Keratinocyte (primary cell): Measurements from ENCODE around the gene C1QTNF3.

Experiments used
- CTCF ChIP-seq, 3 experiments: IDR thresholded peaks in 1 of 3; conservative IDR thresholded peaks in 1 of 3; optimal IDR thresholded peaks in 1 of 3; 2 replicates in 2 of 3; 3 replicates in 1 of 3; pipeline versions ENCODE3 to v1.5.1; 2011; ENCODE audit warnings: low read length in 3 of 3, mild to moderate bottlenecking in 3 of 3, moderate library complexity in 2 of 3, control low read depth in 1 of 3, inconsistent platforms in 1 of 3; ENCODE audit not compliant: insufficient read depth in 2 of 3; ENCODE audit errors: extremely low read depth in 1 of 3
- EZH2 ChIP-seq: IDR thresholded peaks from one replicate; pipeline ENCODE4 v1.6.1; 2012; ENCODE audit warnings: inconsistent platforms, mild to moderate bottlenecking, low read length, moderate library complexity

- TF ChIP-seq CTCF (optimal IDR thresholded peaks at IDR 0.05 in 1 of 3, IDR thresholded peaks at IDR 0.05 in 1 of 3, conservative IDR thresholded peaks at IDR 0.05 in 1 of 3; ENCODE audit: extremely low read depth in 1 of 3, insufficient read depth in 2 of 3, low read length in 3 of 3) (no peak), EZH2 (no peak)
These were observed 4.2 kb downstream of the C1QTNF3 start for GRCh38 chr5:34038838-34039237.
